HEK293 (cell line): ENCODE results near the gene SETMAR.

Experiments
- CTCF ChIA-PET: fragments of 350-600 bp; formaldehyde crosslinking; extraction: SDS; loops from one replicate; lab custom pipeline; 2021; ENCODE audit warnings: antibody characterized with exemption; lab: Yijun Ruan, JAX
- POLR2A ChIA-PET: fragments of 300-600 bp; formaldehyde crosslinking; extraction: SDS; loops from one replicate; lab custom pipeline; 2020; ENCODE audit warnings: antibody characterized with exemption, inconsistent platforms; lab: Yijun Ruan, JAX
- H3K27ac ChIP-seq: fragments of 200-500 bp; sonication (Bioruptor generic); 2 replicates; pipeline ENCODE4 v1.5.1; 2014; ENCODE audit warnings: low read depth, low read length, control low read depth, inconsistent platforms; ENCODE audit errors: extremely low read depth
- H3K36me3 ChIP-seq, 2 experiments: fragments of 200-500 bp in 1 of 2; sonication (Bioruptor generic) in 1 of 2; 1 replicate in 1 of 2; 2 replicates in 1 of 2; pipeline ENCODE4 v1.5.1; 2014 to 2017; ENCODE audit warnings: inconsistent platforms in 2 of 2, low read length in 2 of 2; ENCODE audit not compliant: control insufficient read depth in 2 of 2, insufficient read depth in 1 of 2
- H3K4me1 ChIP-seq: fragments of 200-500 bp; sonication (Bioruptor generic); 2 replicates; pipeline ENCODE4 v1.5.1; 2014; ENCODE audit warnings: mild to moderate bottlenecking, low read length, inconsistent platforms; ENCODE audit not compliant: control insufficient read depth, insufficient read depth
- H3K4me3 ChIP-seq: 2 replicates; pipeline ENCODE4 v1.5.1; 2011; ENCODE audit warnings: low read depth, mild to moderate bottlenecking, control low read depth, low read length, moderate library complexity
- H3K9me3 ChIP-seq: fragments of 200-500 bp; sonication (Bioruptor generic); 2 replicates; pipeline ENCODE4 v1.5.1; 2014; ENCODE audit warnings: low read depth, low read length, inconsistent platforms; ENCODE audit not compliant: control insufficient read depth, insufficient read depth
- GLIS2 ChIP-seq: fragments of 450-650 bp; formaldehyde crosslinking; IDR thresholded peaks from 2 replicates; pipeline ENCODE4 v1.5.1; 2016; ENCODE audit warnings: missing biosample characterization, missing genetic modification characterization
- HOXA7 ChIP-seq: sonication (generic); formaldehyde crosslinking; IDR thresholded peaks from 2 replicates; pipeline ENCODE4 v1.8.1; 2022; ENCODE audit warnings: missing genetic modification reagents, borderline replicate concordance
- HOXD13 ChIP-seq: sonication (generic); formaldehyde crosslinking; IDR thresholded peaks from 2 replicates; pipeline ENCODE4 v1.8.0; 2022; ENCODE audit warnings: missing genetic modification reagents, borderline replicate concordance
- KLF17 ChIP-seq: fragments of 450-650 bp; formaldehyde crosslinking; IDR thresholded peaks from 2 replicates; pipeline ENCODE4 v1.5.1; 2016; ENCODE audit warnings: missing biosample characterization, missing genetic modification characterization
- KLF7 ChIP-seq: fragments of 450-650 bp; formaldehyde crosslinking; IDR thresholded peaks from 2 replicates; pipeline ENCODE4 v1.5.1; 2016; ENCODE audit warnings: missing biosample characterization, missing genetic modification characterization, borderline replicate concordance
- MEIS1 ChIP-seq: sonication (generic); formaldehyde crosslinking; IDR thresholded peaks from 2 replicates; pipeline ENCODE4 v1.8.1; 2022; ENCODE audit warnings: missing genetic modification reagents, mild to moderate bottlenecking, borderline replicate concordance
- PRDM1 ChIP-seq: fragments of 450-650 bp; formaldehyde crosslinking; IDR thresholded peaks from 2 replicates; pipeline ENCODE4; 2016; ENCODE audit warnings: missing biosample characterization, missing genetic modification characterization
- PRDM6 ChIP-seq: fragments of 450-650 bp; formaldehyde crosslinking; IDR thresholded peaks from 2 replicates; pipeline ENCODE4 v1.5.1; 2017; ENCODE audit warnings: missing biosample characterization, missing genetic modification characterization
- REST ChIP-seq: fragments of 450-650 bp; formaldehyde crosslinking; IDR thresholded peaks from 2 replicates; pipeline ENCODE4 v1.5.1; 2016; ENCODE audit warnings: missing biosample characterization, missing genetic modification characterization
- ZBTB44 ChIP-seq: fragments of 450-650 bp; IDR thresholded peaks from 2 replicates; pipeline ENCODE4 v1.5.1; 2018; ENCODE audit warnings: missing biosample characterization, mild to moderate bottlenecking, missing genetic modification characterization
- ZBTB49 ChIP-seq: fragments of 450-650 bp; formaldehyde crosslinking; IDR thresholded peaks from 2 replicates; pipeline ENCODE4 v1.5.1; 2016; ENCODE audit warnings: missing biosample characterization, missing genetic modification characterization, low read depth
- ZIC2 ChIP-seq: fragments of 450-650 bp; formaldehyde crosslinking; IDR thresholded peaks from 2 replicates; pipeline ENCODE4 v1.5.1; 2016; ENCODE audit warnings: missing biosample characterization, missing genetic modification characterization
- ZNF133 ChIP-seq: fragments of 450-650 bp; formaldehyde crosslinking; IDR thresholded peaks from 2 replicates; pipeline ENCODE4 v1.5.1; 2016; ENCODE audit warnings: missing biosample characterization, missing genetic modification characterization
- ZNF157 ChIP-seq: fragments of 450-650 bp; formaldehyde crosslinking; IDR thresholded peaks from 2 replicates; pipeline ENCODE4 v1.5.1; 2016; ENCODE audit warnings: missing biosample characterization, missing genetic modification characterization
- ZNF175 ChIP-seq: fragments of 450-650 bp; formaldehyde crosslinking; IDR thresholded peaks from 2 replicates; pipeline ENCODE4 v1.5.1; 2016; ENCODE audit warnings: missing biosample characterization, missing genetic modification characterization
- ZNF26 ChIP-seq: fragments of 450-650 bp; formaldehyde crosslinking; IDR thresholded peaks from 2 replicates; pipeline ENCODE4 v1.5.1; 2016; ENCODE audit warnings: missing biosample characterization, missing genetic modification characterization
- ZNF324 ChIP-seq: fragments of 450-650 bp; formaldehyde crosslinking; IDR thresholded peaks from 2 replicates; pipeline ENCODE4 v1.5.1; 2016; ENCODE audit warnings: missing biosample characterization, missing genetic modification characterization
- ZNF473 ChIP-seq: fragments of 450-650 bp; formaldehyde crosslinking; IDR thresholded peaks from 2 replicates; pipeline ENCODE4 v1.5.1; 2017; ENCODE audit warnings: missing biosample characterization, missing genetic modification characterization
- ZNF501 ChIP-seq: fragments of 450-650 bp; formaldehyde crosslinking; IDR thresholded peaks from 2 replicates; pipeline ENCODE4 v1.5.1; 2016; ENCODE audit warnings: missing biosample characterization, missing genetic modification characterization
- ZNF580 ChIP-seq: fragments of 450-650 bp; formaldehyde crosslinking; IDR thresholded peaks from 2 replicates; pipeline ENCODE4 v1.5.1; 2016; ENCODE audit warnings: missing biosample characterization, missing genetic modification characterization
- ZNF585B ChIP-seq: fragments of 450-650 bp; formaldehyde crosslinking; IDR thresholded peaks from 2 replicates; pipeline ENCODE4 v1.5.1; 2016; ENCODE audit warnings: missing biosample characterization, missing genetic modification characterization
- ZNF623 ChIP-seq: fragments of 450-650 bp; formaldehyde crosslinking; IDR thresholded peaks from 2 replicates; pipeline ENCODE4 v1.5.1; 2016; ENCODE audit warnings: missing biosample characterization, missing genetic modification characterization
- ZNF664 ChIP-seq: fragments of 450-650 bp; formaldehyde crosslinking; IDR thresholded peaks from 2 replicates; pipeline ENCODE4 v1.5.1; 2016; ENCODE audit warnings: missing biosample characterization, missing genetic modification characterization
- ZNF677 ChIP-seq: fragments of 450-650 bp; IDR thresholded peaks from 2 replicates; pipeline ENCODE4 v1.5.0; 2018; ENCODE audit warnings: missing biosample characterization, mild to moderate bottlenecking, missing genetic modification characterization, moderate library complexity
- ZSCAN5A ChIP-seq: fragments of 450-650 bp; formaldehyde crosslinking; IDR thresholded peaks from 2 replicates; pipeline ENCODE4 v1.5.1; 2016; ENCODE audit warnings: missing biosample characterization, missing genetic modification characterization

SETMAR gene

GRCh38 chr3:4332111-4332510 lies 28.9 kb downstream of the SETMAR start (continued):
- TF ChIP-seq REST (tag by site-specific recombination) (no peak), MEIS1 (CRISPR knock-in tag) (no peak), ZBTB49 (tag by site-specific recombination) (no peak), ZNF677 (tag by site-specific recombination) (no peak), ZNF175 (tag by site-specific recombination) (no peak), ZIC2 (tag by site-specific recombination) (no peak), ZNF580 (no peak), ZNF133 (no peak)

- POLR2A ChIA-PET = no interaction called here
- H3K36me3 ChIP-seq = no peaks in the 10 kb centered on the region
- CTCF ChIA-PET = interaction anchor here (0.7 to 1.5 kb wide), 3 partner anchors 12 to 857 kb away, joined by 3 to 4 read pairs (median 3); no protein-coding TSS in a partner anchor
- no peak overlapping the region for H3K27ac ChIP-seq
- no peaks in the 10 kb centered on the region for H3K9me3 ChIP-seq
- H3K4me3 ChIP-seq = no peak overlapping the region
- no peaks in the 10 kb centered on the region for H3K4me1 ChIP-seq
- TF ChIP-seq ZBTB44 (tag by site-specific recombination) (no peak), PRDM1 (tag by site-specific recombination) (no peak), HOXD13 (CRISPR knock-in tag) (no peak), KLF17 (tag by site-specific recombination) (no peak), ZNF623 (tag by site-specific recombination) (no peak), HOXA7 (CRISPR knock-in tag) (no peak), ZNF26 (no peak), KLF7 (tag by site-specific recombination) (no peak), ZSCAN5A (no peak), ZNF664 (tag by site-specific recombination) (no peak), ZNF501 (no peak), PRDM6 (tag by site-specific recombination) (no peak), ZNF473 (tag by site-specific recombination) (no peak), ZNF324 (tag by site-specific recombination) (no peak), ZNF585B (tag by site-specific recombination) (no peak), GLIS2 (no peak), ZNF157 (no peak)
These were observed 29.4 kb downstream of the SETMAR start for GRCh38 chr3:4332574-4332973.
